ENCODE data around the gene LY9. TPM values are rescaled to one million over a fixed set of nuclear protein-coding genes. Genes with fewer than 3 reads are reported as not detected.

The LY9 gene
- total and polyA plus RNA-seq, 12 donors: 0.10 to 1.4 (median 0.34) TPM; not detected in 6

DNA sequence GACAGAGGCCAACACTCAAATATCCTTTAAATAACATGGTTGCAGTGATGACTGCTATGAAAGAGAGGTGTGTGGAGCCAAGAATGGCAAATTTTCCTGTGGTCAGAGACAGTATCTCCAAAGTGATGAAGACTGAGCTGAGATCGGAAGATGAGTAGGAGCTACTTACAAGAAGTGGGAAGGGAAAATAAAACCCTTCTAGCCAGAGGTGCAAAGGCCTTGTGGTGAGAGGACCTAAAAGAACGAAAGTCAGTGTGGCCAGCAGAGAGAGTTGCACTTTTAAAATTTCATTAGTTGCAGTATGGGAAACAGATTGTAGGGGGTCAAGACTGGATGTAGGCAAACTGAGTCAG is 39.1 kb upstream of the LY9 start:
- Histone ChIP-seq H3K36me3 (no peaks in the 10 kb centered on the region), H3K9me3 (no peaks in the 10 kb centered on the region), H3K27ac (peak overlapping the region in 1 of 10 donors; percentile 57), H3K4me3 (no peak overlapping the region), H3K27me3 (peaks cover 0 to 7% (median 0%) of the 10 kb centered on the region in 7 donors), H3K4me1 (no peaks in the 10 kb centered on the region)
- intact Hi-C loops (cut with DNase I): no loop called here
- TF ChIP-seq, protein P1, sequence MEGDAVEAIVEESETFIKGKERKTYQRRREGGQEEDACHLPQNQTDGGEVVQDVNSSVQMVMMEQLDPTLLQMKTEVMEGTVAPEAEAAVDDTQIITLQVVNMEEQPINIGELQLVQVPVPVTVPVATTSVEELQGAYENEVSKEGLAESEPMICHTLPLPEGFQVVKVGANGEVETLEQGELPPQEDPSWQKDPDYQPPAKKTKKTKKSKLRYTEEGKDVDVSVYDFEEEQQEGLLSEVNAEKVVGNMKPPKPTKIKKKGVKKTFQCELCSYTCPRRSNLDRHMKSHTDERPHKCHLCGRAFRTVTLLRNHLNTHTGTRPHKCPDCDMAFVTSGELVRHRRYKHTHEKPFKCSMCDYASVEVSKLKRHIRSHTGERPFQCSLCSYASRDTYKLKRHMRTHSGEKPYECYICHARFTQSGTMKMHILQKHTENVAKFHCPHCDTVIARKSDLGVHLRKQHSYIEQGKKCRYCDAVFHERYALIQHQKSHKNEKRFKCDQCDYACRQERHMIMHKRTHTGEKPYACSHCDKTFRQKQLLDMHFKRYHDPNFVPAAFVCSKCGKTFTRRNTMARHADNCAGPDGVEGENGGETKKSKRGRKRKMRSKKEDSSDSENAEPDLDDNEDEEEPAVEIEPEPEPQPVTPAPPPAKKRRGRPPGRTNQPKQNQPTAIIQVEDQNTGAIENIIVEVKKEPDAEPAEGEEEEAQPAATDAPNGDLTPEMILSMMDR (IDR thresholded peaks at IDR 0.05): no peak
- ATAC-seq (no peak), DNase-seq (no peak)
- WGBS, 2 donors: 91% methylated on average over 2 of the region's 2 CpGs

DNA sequence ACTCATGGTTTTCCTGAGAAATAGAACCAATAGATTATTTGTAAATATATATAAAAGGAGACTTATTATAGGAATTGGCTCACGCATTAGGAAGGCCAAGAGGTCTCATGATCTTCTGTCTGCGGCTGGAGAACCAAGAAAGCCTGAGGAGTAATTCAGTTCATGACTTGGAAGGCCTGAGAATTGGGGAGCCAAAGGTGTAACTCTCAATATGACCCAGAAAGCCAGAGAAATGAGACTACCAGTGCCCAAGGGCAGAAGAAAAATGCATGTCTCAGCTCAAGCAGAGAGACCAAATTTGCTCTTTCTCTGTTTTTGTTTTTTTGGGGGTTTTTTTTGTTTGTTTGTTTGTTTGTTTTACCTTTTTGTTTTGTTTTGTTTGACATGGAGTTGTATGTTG is 37.5 kb upstream of the LY9 start:
- Histone ChIP-seq H3K27me3 (no peaks in the 10 kb centered on the region), H3K4me1 (no peaks in the 10 kb centered on the region), H3K4me3 (no peak overlapping the region), H3K27ac (no peak overlapping the region), H3K36me3 (no peaks in the 10 kb centered on the region), H3K9me3 (no peaks in the 10 kb centered on the region)
- ATAC-seq (no peak), DNase-seq (no peak)
- WGBS, 2 donors: 97 to 98% methylated on average over 2 of the region's 2 CpGs
- TF ChIP-seq, protein P1 (IDR thresholded peaks at IDR 0.05): no peak
- intact Hi-C loops (cut with DNase I): no loop called here

DNA sequence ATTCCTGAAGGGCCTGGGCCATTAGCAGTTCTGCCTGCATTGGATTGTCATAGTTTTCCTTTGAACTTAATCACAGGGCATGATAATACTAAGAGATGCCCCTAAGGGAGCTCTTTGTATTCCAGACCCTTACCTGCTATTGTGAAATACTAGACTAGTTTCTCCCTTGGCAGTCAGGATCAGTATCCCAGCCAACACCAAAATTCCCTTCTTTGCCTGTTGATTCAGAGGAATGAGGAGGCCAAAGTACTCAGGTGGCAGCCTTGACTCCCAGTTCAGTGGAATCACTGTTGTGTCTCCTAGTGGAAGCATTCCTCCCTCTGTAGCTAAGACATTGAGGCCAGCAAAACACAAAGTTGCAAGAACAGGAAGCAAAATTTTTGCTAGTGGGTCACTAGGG is 36.2 kb upstream of the LY9 start:
- intact Hi-C loops (cut with DNase I): no loop called here
- Histone ChIP-seq H3K9me3 (no peaks in the 10 kb centered on the region), H3K36me3 (no peaks in the 10 kb centered on the region), H3K27me3 (no peaks in the 10 kb centered on the region), H3K27ac (no peak overlapping the region), H3K4me3 (no peak overlapping the region), H3K4me1 (no peaks in the 10 kb centered on the region)
- ATAC-seq (no peak), DNase-seq (no peak)
- TF ChIP-seq, protein P1 (IDR thresholded peaks at IDR 0.05): no peak

DNA sequence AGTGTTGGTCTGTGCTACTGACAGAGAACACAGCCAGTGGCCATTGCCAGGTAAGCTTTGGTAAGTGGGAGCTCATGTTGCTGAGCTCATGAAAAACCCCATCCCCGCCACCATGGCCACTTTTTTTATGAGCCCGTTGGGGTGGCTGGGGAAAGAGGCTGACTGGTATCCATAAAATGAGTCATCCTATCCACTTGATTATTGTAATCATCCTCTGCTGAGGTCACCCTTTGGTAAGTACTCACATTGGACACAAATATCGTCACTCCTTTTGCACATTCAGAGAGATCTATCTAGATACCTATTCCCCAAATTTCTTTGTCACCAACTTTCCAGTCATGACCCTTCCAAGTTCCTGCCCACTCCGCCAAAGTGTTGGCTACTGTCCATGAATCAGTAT is 34.9 kb upstream of the LY9 start:
- no peaks in the 10 kb centered on the region for H3K9me3 ChIP-seq
- no peaks in the 10 kb centered on the region for H3K4me1 ChIP-seq
- no peak for DNase-seq
- ATAC-seq: no peak
- H3K4me3 ChIP-seq: no peak overlapping the region
- WGBS, 2 donors: 90 to 93% methylated on average over 4 of the region's 4 CpGs
- intact Hi-C loops (cut with DNase I): no loop called here
- H3K27me3 ChIP-seq: no peaks in the 10 kb centered on the region
- TF ChIP-seq, protein P1 (IDR thresholded peaks at IDR 0.05): no peak
- no peak overlapping the region for H3K27ac ChIP-seq
- no peaks in the 10 kb centered on the region for H3K36me3 ChIP-seq

DNA sequence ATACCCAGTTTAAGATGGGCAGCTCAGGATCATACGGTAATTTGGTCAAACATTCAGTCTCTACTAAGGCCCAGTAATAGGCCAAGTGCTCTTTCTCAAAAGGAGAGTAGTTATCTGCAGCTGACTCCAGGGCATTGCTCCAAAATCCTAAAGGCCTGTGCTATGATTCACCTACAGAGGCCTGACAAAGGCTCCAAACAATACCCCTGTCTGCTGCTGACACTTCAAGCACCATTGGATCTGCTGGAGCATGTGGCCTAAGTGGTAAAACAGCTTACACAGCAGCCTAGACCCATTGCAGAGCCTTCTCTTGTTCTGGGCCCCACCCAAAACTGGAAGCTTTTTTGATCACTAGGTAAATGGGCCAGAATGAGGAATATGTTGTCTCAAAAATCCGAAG is 34.1 kb upstream of the LY9 start:
- H3K4me1 ChIP-seq: peaks cover 0 to 4% (median 0%) of the 10 kb centered on the region in 9 donors
- intact Hi-C loops (cut with DNase I): no loop called here
- no peak overlapping the region for H3K27ac ChIP-seq
- TF ChIP-seq, protein P1 (IDR thresholded peaks at IDR 0.05): no peak
- H3K36me3 ChIP-seq: no peaks in the 10 kb centered on the region
- ATAC-seq: no peak
- H3K27me3 ChIP-seq: no peaks in the 10 kb centered on the region
- no peak for DNase-seq
- 86 to 90% methylated on average over 2 of the region's 2 CpGs for WGBS, 2 donors
- no peaks in the 10 kb centered on the region for H3K9me3 ChIP-seq
- no peak overlapping the region for H3K4me3 ChIP-seq

Data from heart right ventricle (tissue), 16 donors.